ENCODE data around the gene MEG3.

The MEG3 gene

GRCh38 chr14:100883789-100884101, 57.8 kb downstream of the MEG3 start:
- no peak for DNase-seq (ENCODE audit: low read depth)
- H3K4me3 ChIP-seq (ENCODE audit: low read depth, low read length): no peak overlapping the region
- TF ChIP-seq CTCF (conservative IDR thresholded peaks at IDR 0.05; ENCODE audit: low read depth, low read length): no peak

DNA sequence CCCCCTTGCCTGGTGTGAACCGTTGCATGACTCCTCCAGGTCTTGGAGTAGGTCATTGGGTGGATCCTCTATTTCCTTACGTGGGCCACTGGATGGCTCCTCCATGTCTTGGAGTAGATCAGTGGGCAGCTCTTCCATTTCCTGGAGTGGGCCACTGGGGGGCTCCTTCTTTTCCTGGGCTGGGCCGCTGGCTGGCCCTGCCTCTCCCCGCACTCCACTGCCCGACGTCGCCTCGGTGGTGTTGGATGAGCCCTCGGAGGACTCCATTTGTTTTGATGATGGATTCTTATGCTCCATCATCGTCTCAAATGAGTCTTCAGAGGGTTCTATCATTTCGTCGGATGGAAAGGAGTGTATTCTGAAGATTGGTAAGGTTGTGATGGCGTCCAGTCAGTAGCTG, 58.5 kb downstream of the MEG3 start:
- DNase-seq (ENCODE audit: low read depth): no peak
- no peak for TF ChIP-seq CTCF (conservative IDR thresholded peaks at IDR 0.05; ENCODE audit: low read depth, low read length)
- H3K4me3 ChIP-seq (ENCODE audit: low read depth, low read length): no peak overlapping the region

DNA sequence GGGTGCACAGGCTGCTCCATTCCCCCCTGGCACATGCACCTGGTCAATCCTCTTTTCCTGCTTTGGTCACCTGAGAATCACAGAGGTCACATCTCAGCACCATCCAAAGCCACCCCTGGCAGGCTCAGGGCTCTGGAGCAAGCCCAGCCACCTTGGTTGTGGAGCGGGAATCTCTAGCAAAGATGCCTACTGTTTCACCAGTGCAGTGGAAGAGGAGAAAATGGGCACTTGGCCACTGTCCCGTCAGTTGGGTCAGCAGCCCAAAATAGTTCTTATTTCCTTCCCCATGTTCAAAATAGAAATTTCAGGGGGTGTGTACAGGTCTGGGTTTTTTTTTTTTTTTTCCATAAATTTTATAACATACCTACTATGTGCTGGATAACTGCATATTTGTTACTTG, 59.3 kb downstream of the MEG3 start:
- no peak for DNase-seq (ENCODE audit: low read depth)
- no peak overlapping the region for H3K4me3 ChIP-seq (ENCODE audit: low read depth, low read length)
- no peak for TF ChIP-seq CTCF (conservative IDR thresholded peaks at IDR 0.05; ENCODE audit: low read depth, low read length)

GRCh38 chr14:100885617-100886016, 59.7 kb downstream of the MEG3 start:
- no peak overlapping the region for H3K4me3 ChIP-seq (ENCODE audit: low read depth, low read length)
- peak; percentile 21 for TF ChIP-seq CTCF (conservative IDR thresholded peaks at IDR 0.05; ENCODE audit: low read depth, low read length)
- peak; percentile 23 for DNase-seq (ENCODE audit: low read depth)

- H3K4me3 ChIP-seq (ENCODE audit: low read depth, low read length): no peak overlapping the region
- no peak for DNase-seq (ENCODE audit: low read depth)
- no peak for TF ChIP-seq CTCF (conservative IDR thresholded peaks at IDR 0.05; ENCODE audit: low read depth, low read length)
Observed at GRCh38 chr14:100887728-100888335, 61.9 kb downstream of the MEG3 start.

DNA sequence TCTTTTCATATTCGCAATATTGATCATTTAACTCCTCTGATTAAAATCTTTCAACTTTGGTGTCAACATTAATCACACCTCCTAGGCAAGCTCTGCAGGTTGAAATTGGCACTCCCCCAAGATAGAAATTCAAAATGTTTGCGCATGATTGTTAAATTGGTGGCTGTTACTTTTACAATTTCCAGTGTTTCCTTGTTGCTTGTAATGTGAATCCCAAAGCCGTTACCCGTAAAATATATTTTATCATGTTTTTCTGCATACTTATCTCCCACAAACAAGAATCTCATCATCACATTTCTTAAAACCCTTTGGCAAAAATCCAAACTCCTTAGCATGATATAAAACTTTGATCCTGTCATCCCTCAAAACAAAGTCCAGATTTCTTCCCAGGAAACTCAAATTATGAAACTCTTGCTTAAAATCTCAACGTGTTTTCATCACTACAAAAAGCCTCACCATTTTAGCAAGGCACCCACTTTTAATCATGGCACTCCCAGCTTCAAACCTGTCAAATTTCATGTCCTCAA, 62.9 kb downstream of the MEG3 start:
- no peak for TF ChIP-seq CTCF (conservative IDR thresholded peaks at IDR 0.05; ENCODE audit: low read depth, low read length)
- DNase-seq (ENCODE audit: low read depth): peak; percentile 32
- H3K4me3 ChIP-seq (ENCODE audit: low read depth, low read length): no peak overlapping the region

DNA sequence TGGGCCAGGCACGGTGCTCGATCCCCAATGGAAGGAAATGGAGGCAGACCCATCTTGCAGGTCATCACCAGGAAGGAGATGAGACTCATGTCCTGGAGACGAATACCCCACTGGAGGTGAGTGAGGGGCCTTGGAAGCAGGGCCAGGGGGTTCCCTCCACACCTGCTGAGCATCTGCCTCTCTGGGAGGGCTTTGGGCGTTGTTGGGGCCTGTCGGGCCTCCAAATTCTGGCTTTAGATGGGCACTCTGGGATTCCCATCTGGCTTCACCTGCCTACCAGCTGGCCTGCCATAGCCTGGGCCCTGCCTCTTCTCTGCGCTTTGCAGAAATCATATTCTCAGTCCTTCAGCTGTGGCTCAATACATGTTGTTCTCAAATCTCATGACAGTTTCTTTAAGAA, 63.7 kb downstream of the MEG3 start:
- TF ChIP-seq CTCF (conservative IDR thresholded peaks at IDR 0.05; ENCODE audit: low read depth, low read length): no peak
- DNase-seq (ENCODE audit: low read depth): no peak
- H3K4me3 ChIP-seq (ENCODE audit: low read depth, low read length): no peak overlapping the region
